GM06990 (cell line): ENCODE data around the gene TMEM220.

Experiments used
- DNase-seq: peaks from one replicate; pipeline ENCODE4 v3.0.0-alpha.2; 2011; ENCODE audit not compliant: insufficient read length; ENCODE audit errors: extremely low read depth
- H3K27me3 ChIP-seq: replicated peaks from 2 replicates; pipeline ENCODE4 v1.6.0; 2011; ENCODE audit warnings: low read length; ENCODE audit not compliant: control insufficient read depth, insufficient read depth
- H3K36me3 ChIP-seq: 2 replicates; pipeline ENCODE4 v1.5.1; 2011; ENCODE audit warnings: low read length; ENCODE audit not compliant: control insufficient read depth, insufficient read depth
- H3K4me3 ChIP-seq: replicated peaks from 2 replicates; pipeline ENCODE4 v1.5.1; 2011; ENCODE audit warnings: low read depth, mild to moderate bottlenecking, control low read depth, low read length
- CTCF ChIP-seq: IDR thresholded peaks from 2 replicates; pipeline ENCODE4 v1.5.1; 2011; ENCODE audit warnings: low read length, control low read depth, mild to moderate bottlenecking, inconsistent platforms; ENCODE audit not compliant: insufficient read depth, poor library complexity, severe bottlenecking

Gene TMEM220

GRCh38 chr17:10757647-10758046 lies 27.8 kb upstream of the TMEM220 start:
- Histone ChIP-seq H3K4me3 (no peak overlapping the region), H3K36me3 (no peaks in the 10 kb centered on the region), H3K27me3 (no peaks in the 10 kb centered on the region; the same call in none of the 2 replicates)
- no peak for TF ChIP-seq CTCF
- DNase-seq = no peak

GRCh38 chr17:10757067-10757466 lies 27.2 kb upstream of the TMEM220 start:
- DNase-seq = no peak
- no peaks in the 10 kb centered on the region for H3K36me3 ChIP-seq
- H3K27me3 ChIP-seq = no peaks in the 10 kb centered on the region; the same call in none of the 2 replicates
- TF ChIP-seq CTCF = no peak
- no peak overlapping the region for H3K4me3 ChIP-seq

GRCh38 chr17:10756619-10757018 lies 26.8 kb upstream of the TMEM220 start:
- DNase-seq = no peak
- TF ChIP-seq CTCF = no peak
- H3K4me3 ChIP-seq = no peak overlapping the region
- H3K36me3 ChIP-seq = no peaks in the 10 kb centered on the region
- H3K27me3 ChIP-seq = no peaks in the 10 kb centered on the region; the same call in none of the 2 replicates

- no peaks in the 10 kb centered on the region for H3K36me3 ChIP-seq
- H3K4me3 ChIP-seq = no peak overlapping the region
- H3K27me3 ChIP-seq = no peaks in the 10 kb centered on the region; the same call in none of the 2 replicates
- no peak for TF ChIP-seq CTCF
- no peak for DNase-seq
Observed at GRCh38 chr17:10756185-10756584, 26.4 kb upstream of the TMEM220 start.

GRCh38 chr17:10755592-10756127 lies 25.8 kb upstream of the TMEM220 start:
- H3K27me3 ChIP-seq = no peaks in the 10 kb centered on the region; the same call in none of the 2 replicates
- H3K4me3 ChIP-seq = no peak overlapping the region
- no peak for TF ChIP-seq CTCF

More at GRCh38 chr17:10755592-10756127, 25.8 kb upstream of the TMEM220 start:
- no peaks in the 10 kb centered on the region for H3K36me3 ChIP-seq
- DNase-seq = no peak
